GM13976 (cell line): ENCODE measurements around the gene MALRD1.

Experiments used
- DNase-seq: peaks from one replicate; pipeline ENCODE4 v3.0.0; 2012; ENCODE audit warnings: low spot score
- in situ Hi-C: fragments of 300-500 bp; cut with MboI; formaldehyde crosslinking; loops from one replicate; pipeline ENCODE4 v1.12.0; 2022; ENCODE audit warnings: low sequenced_read_pairs, mixed read lengths, inconsistent platforms; ENCODE audit not compliant: unreplicated experiment
- TF ChIP-seq, protein P1 (sequence below): IDR thresholded peaks from 2 replicates; pipeline ENCODE4 v1.5.1; 2012; ENCODE audit warnings: borderline replicate concordance, mild to moderate bottlenecking; ENCODE audit not compliant: insufficient read depth; ENCODE audit errors: extremely low read depth, missing control alignments, control extremely low read depth

MALRD1 gene

DNA sequence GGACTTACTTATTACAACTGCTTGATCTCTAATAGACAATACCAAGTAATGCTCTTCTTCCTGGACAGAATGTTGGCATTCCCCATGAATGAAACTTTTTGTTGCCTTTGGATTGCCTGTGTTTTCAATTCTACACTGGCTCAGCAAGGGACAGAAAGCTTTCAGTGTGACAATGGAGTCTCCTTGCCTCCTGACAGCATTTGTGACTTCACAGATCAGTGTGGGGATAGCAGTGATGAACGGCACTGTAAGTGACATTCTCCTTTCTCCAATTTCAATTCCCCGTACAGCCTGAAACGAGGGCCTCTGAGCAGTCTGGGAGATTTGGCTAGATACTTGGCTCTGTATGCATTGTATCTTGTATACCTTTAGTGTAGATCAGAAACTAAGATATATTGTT, 290 bp downstream of the MALRD1 start:
- no peak for DNase-seq
- in situ Hi-C loops, result no loop called here
- TF ChIP-seq, protein P1, sequence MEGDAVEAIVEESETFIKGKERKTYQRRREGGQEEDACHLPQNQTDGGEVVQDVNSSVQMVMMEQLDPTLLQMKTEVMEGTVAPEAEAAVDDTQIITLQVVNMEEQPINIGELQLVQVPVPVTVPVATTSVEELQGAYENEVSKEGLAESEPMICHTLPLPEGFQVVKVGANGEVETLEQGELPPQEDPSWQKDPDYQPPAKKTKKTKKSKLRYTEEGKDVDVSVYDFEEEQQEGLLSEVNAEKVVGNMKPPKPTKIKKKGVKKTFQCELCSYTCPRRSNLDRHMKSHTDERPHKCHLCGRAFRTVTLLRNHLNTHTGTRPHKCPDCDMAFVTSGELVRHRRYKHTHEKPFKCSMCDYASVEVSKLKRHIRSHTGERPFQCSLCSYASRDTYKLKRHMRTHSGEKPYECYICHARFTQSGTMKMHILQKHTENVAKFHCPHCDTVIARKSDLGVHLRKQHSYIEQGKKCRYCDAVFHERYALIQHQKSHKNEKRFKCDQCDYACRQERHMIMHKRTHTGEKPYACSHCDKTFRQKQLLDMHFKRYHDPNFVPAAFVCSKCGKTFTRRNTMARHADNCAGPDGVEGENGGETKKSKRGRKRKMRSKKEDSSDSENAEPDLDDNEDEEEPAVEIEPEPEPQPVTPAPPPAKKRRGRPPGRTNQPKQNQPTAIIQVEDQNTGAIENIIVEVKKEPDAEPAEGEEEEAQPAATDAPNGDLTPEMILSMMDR, result no peak

- DNase-seq, result no peak
- TF ChIP-seq, protein P1, result no peak
- in situ Hi-C loops, result no loop called here
Measured at GRCh38 chr10:19049567-19049966, 966 bp downstream of the MALRD1 start.

DNA sequence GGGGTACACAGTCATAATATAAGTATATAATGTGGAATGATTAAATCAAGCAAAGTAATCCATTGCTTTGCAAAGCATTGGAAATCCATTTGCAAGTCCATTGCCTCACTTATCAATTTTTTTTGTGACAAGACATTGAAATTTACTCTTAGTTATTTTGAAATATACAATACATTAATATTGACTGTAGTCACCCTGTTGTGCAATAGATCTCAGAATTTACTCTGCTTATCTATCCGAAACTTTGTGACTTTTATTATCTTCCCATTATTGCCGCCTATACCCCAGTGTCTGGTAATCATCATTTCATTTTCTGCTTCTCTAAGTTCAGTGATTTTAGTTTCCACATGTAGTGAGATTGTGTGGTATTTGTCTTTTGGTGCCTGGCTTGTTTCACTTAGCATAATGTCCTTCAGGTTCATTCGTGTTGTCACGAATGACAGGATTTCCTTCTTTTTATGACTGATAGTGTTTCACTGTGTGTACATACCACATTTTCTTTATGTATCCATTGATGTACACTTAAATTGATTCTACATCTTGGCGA, 5.8 kb downstream of the MALRD1 start:
- TF ChIP-seq, protein P1, result no peak
- DNase-seq, result no peak
- in situ Hi-C loops, result no loop called here

GRCh38 chr10:19058046-19058445, 9.4 kb downstream of the MALRD1 start:
- TF ChIP-seq, protein P1, result no peak
- in situ Hi-C loops, result no loop called here
- no peak for DNase-seq

GRCh38 chr10:19063986-19064385, 15.4 kb downstream of the MALRD1 start:
- no peak for DNase-seq
- in situ Hi-C loops, result no loop called here
- TF ChIP-seq, protein P1, result no peak

DNA sequence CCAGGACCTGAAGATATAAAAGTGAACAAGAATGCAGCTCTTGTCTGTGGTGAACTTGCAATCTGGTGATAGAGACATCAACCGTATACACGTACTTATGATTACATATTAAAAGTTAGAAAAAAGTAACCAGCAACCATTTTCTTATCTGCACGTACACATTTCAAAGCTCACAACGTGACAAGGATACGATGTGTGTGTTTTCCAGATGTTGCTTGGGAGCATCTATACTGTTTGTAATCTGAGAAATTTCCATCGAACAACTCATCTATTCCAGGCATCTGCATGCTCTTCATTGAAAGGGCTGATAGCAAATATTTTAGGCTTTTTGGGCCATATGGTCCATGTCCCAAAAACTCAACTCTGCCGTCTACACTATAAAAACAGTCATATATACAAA, 23.3 kb downstream of the MALRD1 start:
- no peak for DNase-seq
- TF ChIP-seq, protein P1, result no peak
- in situ Hi-C loops, result no loop called here
